Vagina (tissue), 2 donors: ENCODE results near the gene DAB2IP.

ENCODE experiments used
- CTCF ChIP-seq, 3 experiments: fragments of 450-650 bp in 2 of 3; fragments of 200-600 bp in 1 of 3; sonication (generic) in 1 of 3; IDR thresholded peaks; one replicate each; pipeline ENCODE4 v1.5.1; 2017 to 2019; ENCODE audit warnings: antibody characterized with exemption in 3 of 3, mild to moderate bottlenecking in 2 of 3, moderate library complexity in 2 of 3
- POLR2A ChIP-seq, 2 donors: fragments of 450-650 bp; IDR thresholded peaks; one replicate each; pipeline ENCODE4 v1.6.1; 2017; ENCODE audit warnings: antibody characterized with exemption in 2 of 2, mild to moderate bottlenecking in 2 of 2, moderate library complexity in 2 of 2
- POLR2AphosphoS5 ChIP-seq, 2 donors: sonication (generic); formaldehyde crosslinking; IDR thresholded peaks; one replicate each; pipeline ENCODE4 v1.9.0; 2017; ENCODE audit warnings: antibody characterized with exemption in 2 of 2, mild to moderate bottlenecking in 2 of 2, low read depth in 1 of 2; ENCODE audit not compliant: insufficient read depth in 1 of 2

GRCh38 chr9:121729769-121730562 lies 78.5 kb downstream of the DAB2IP start:
- TF ChIP-seq POLR2A (IDR thresholded peaks at IDR 0.05) (no peak), CTCF (IDR thresholded peaks at IDR 0.05) (no peak), POLR2AphosphoS5 (IDR thresholded peaks at IDR 0.05; ENCODE audit: insufficient read depth in 1 of 2, low read depth in 1 of 2) (no peak)
